Fibroblast of pulmonary artery (primary cell): ENCODE data around the gene PBX3.

ENCODE experiments used
- DNase-seq: peaks from one replicate; pipeline ENCODE4 v3.0.0-alpha.2; 2010; ENCODE audit warnings: low read depth
- H3K4me3 ChIP-seq: replicated peaks from 2 replicates; pipeline ENCODE4 v1.5.1; 2011; ENCODE audit warnings: low read depth, mild to moderate bottlenecking, control low read depth, low read length, moderate library complexity
- CTCF ChIP-seq: IDR thresholded peaks from 2 replicates; pipeline ENCODE4 v1.5.1; 2011; ENCODE audit warnings: mild to moderate bottlenecking, control low read depth, low read length, inconsistent platforms; ENCODE audit errors: missing control alignments

The PBX3 gene

GRCh38 chr9:126016579-126017290 lies 269.6 kb downstream of the PBX3 start:
- no peak for TF ChIP-seq CTCF
- H3K4me3 ChIP-seq, result no peak overlapping the region
- DNase-seq, result no peak
